Stimulated activated naive CD4-positive, alpha-beta T cell treated with Interleukin-2 at 50 U/mL for 16 hours (primary cell): Measurements from ENCODE around the gene AP2A2.
"Not testable (repeated sequence)": the region's sequence is repeated elsewhere in the genome, so short reads cannot be mapped to it uniquely, and the experiment has no call there.

ENCODE experiments used
- DNase-seq: peaks from one replicate; lab custom pipeline; 2025; lab: John Stamatoyannopoulos, UW

Gene AP2A2

GRCh38 chr11:1015826-1016545 lies 90.3 kb downstream of the AP2A2 start:
- DNase-seq: no peak

GRCh38 chr11:1016610-1017126 lies 91.0 kb downstream of the AP2A2 start:
- not testable (repeated sequence) for DNase-seq

GRCh38 chr11:1017269-1018005 lies 91.8 kb downstream of the AP2A2 start:
- no peak for DNase-seq

- DNase-seq: no peak
Measured at GRCh38 chr11:1018091-1018490, 92.4 kb downstream of the AP2A2 start.

GRCh38 chr11:1019321-1019910 lies 93.7 kb downstream of the AP2A2 start:
- DNase-seq: no peak

- DNase-seq: no peak
Measured at GRCh38 chr11:1020211-1020905, 94.7 kb downstream of the AP2A2 start.

GRCh38 chr11:1022411-1022810 lies 96.7 kb downstream of the AP2A2 start:
- no peak for DNase-seq

- no peak for DNase-seq
Measured at GRCh38 chr11:1022908-1023810, 97.5 kb downstream of the AP2A2 start.

GRCh38 chr11:1023811-1024596 lies 98.3 kb downstream of the AP2A2 start:
- no peak for DNase-seq

GRCh38 chr11:1024597-1025409 lies 99.1 kb downstream of the AP2A2 start:
- DNase-seq: no peak

- DNase-seq: no peak
Measured at GRCh38 chr11:1025410-1026162, 99.9 kb downstream of the AP2A2 start.

GRCh38 chr11:1026163-1026450 lies 100.4 kb downstream of the AP2A2 start:
- DNase-seq: no peak

- no peak for DNase-seq
Measured at GRCh38 chr11:1026641-1027482, 101.2 kb downstream of the AP2A2 start.

GRCh38 chr11:1027483-1028290 lies 102.0 kb downstream of the AP2A2 start:
- no peak for DNase-seq

GRCh38 chr11:1028291-1028540 lies 102.5 kb downstream of the AP2A2 start:
- DNase-seq: no peak

- DNase-seq: no peak
Measured at GRCh38 chr11:1028616-1029015, 102.9 kb downstream of the AP2A2 start.

GRCh38 chr11:1029051-1029450 lies 103.4 kb downstream of the AP2A2 start:
- DNase-seq: no peak

- DNase-seq: no peak
Measured at GRCh38 chr11:1029654-1030053, 104.0 kb downstream of the AP2A2 start.
